Measurements from ENCODE around the gene ZNF438. TPM values are rescaled to one million over a fixed set of nuclear protein-coding genes. Genes with fewer than 3 reads are reported as not detected.

The ZNF438 gene
- total RNA-seq, 1 experiment from 2014 or later = 0.83 TPM

DNA sequence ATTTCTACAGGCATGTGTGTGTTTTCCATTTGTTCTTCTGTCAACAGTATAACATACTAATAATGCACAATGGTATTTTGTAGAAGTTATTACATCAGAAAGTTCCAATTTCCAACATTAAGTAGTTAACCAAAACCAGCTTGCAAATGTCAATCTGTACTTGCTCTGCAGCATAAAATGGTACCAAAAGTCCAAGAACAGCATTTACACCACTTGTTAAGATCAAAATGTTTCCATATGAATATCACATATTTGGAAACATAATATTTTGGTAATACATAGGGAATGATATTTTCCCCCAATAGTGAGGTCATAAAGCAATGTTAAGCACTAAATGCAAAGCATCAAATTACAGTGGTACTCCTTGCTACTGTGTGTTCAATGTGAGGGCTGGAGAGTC lies 162.1 kb downstream of the ZNF438 start:
- TF ChIP-seq, protein P1, sequence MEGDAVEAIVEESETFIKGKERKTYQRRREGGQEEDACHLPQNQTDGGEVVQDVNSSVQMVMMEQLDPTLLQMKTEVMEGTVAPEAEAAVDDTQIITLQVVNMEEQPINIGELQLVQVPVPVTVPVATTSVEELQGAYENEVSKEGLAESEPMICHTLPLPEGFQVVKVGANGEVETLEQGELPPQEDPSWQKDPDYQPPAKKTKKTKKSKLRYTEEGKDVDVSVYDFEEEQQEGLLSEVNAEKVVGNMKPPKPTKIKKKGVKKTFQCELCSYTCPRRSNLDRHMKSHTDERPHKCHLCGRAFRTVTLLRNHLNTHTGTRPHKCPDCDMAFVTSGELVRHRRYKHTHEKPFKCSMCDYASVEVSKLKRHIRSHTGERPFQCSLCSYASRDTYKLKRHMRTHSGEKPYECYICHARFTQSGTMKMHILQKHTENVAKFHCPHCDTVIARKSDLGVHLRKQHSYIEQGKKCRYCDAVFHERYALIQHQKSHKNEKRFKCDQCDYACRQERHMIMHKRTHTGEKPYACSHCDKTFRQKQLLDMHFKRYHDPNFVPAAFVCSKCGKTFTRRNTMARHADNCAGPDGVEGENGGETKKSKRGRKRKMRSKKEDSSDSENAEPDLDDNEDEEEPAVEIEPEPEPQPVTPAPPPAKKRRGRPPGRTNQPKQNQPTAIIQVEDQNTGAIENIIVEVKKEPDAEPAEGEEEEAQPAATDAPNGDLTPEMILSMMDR (conservative IDR thresholded peaks at IDR 0.05) = no peak
- Histone ChIP-seq H3K79me1 (ENCODE audit: insufficient read depth, low read depth, low read length, poor library complexity, severe bottlenecking) (no peaks in the 10 kb centered on the region), H2AK5ac (ENCODE audit: insufficient read length, low read length) (no peak overlapping the region), H4K8ac (replicated peaks; ENCODE audit: insufficient read length, low read depth, low read length) (no peak overlapping the region), H4K91ac (ENCODE audit: insufficient read length, low read depth, low read length) (no peak overlapping the region), H3K14ac (ENCODE audit: insufficient read depth, low read length) (no peak overlapping the region), H3K23ac (ENCODE audit: insufficient read length, low read depth, low read length) (no peak overlapping the region), H2BK120ac (ENCODE audit: low read depth, low read length, poor library complexity, severe bottlenecking) (no peak overlapping the region), H4K20me1 (ENCODE audit: control insufficient read depth, insufficient read depth, insufficient read length) (no peaks in the 10 kb centered on the region), H3K9me3 (ENCODE audit: control insufficient read depth, low read depth, low read length) (no peaks in the 10 kb centered on the region), H3K23me2 (ENCODE audit: insufficient read length, low read depth, low read length, poor library complexity, severe bottlenecking) (no peaks in the 10 kb centered on the region), H2BK5ac (ENCODE audit: insufficient read length, low read length) (no peak overlapping the region), H3K9ac (ENCODE audit: extremely low read depth, insufficient read length, low read length) (no peak overlapping the region), H4K5ac (ENCODE audit: insufficient read length, low read depth, low read length) (no peak overlapping the region), H3K4me2 (ENCODE audit: insufficient read depth, insufficient read length, low read length) (no peak overlapping the region), H3K27me3 (ENCODE audit: insufficient read depth, low read length) (no peaks in the 10 kb centered on the region), H3K79me2 (ENCODE audit: insufficient read depth, low read length) (no peaks in the 10 kb centered on the region; the same call in 1 of the 2 replicates), H3K56ac (ENCODE audit: insufficient read length, low read depth, low read length) (no peak overlapping the region), H3K4me1 (ENCODE audit: insufficient read depth, low read length) (no peaks in the 10 kb centered on the region), H2BK12ac (ENCODE audit: insufficient read length, low read depth, low read length) (no peak overlapping the region), H3K4ac (ENCODE audit: low read depth, low read length) (no peak overlapping the region), H2BK20ac (ENCODE audit: low read depth, low read length, poor library complexity, severe bottlenecking) (no peak overlapping the region), H2BK15ac (ENCODE audit: low read depth, low read length) (no peak overlapping the region), H3K27ac (ENCODE audit: insufficient read length, low read depth, low read length) (no peak overlapping the region), H2AFZ (ENCODE audit: low read length) (no peak overlapping the region), H3T11ph (ENCODE audit: low read length) (no peak overlapping the region), H3K18ac (ENCODE audit: insufficient read length, low read depth, low read length) (no peak overlapping the region)
- H3K9me3 Mint-ChIP-seq = no peaks in the 10 kb centered on the region
- H3K4me3 Mint-ChIP-seq = no peak overlapping the region
- no peak for DNase-seq
- no peak overlapping the region for H3K27ac Mint-ChIP-seq
- no peaks in the 10 kb centered on the region for H3K27me3 Mint-ChIP-seq (ENCODE audit: low read depth)
- no peaks in the 10 kb centered on the region; a peak in 1 of 7 replicates for H3K36me3 Mint-ChIP-seq (ENCODE audit: insufficient read depth in 1 of 3, low read depth in 3 of 3)
- peaks cover 3 to 4% of the 10 kb centered on the region in 2 experiments for H3K4me1 Mint-ChIP-seq
